Skin epidermis (tissue), 12 donors: Measurements from ENCODE around the gene SUN2.

Experiments
- H3K27ac ChIP-seq, 21 experiments: fragments of 200-600 bp; sonication (generic) in 11 of 21; one replicate each; pipeline ENCODE4 v1.5.0; 2020; ENCODE audit warnings: mild to moderate bottlenecking in 3 of 21, inconsistent platforms in 2 of 21, moderate library complexity in 2 of 21
- H3K4me3 ChIP-seq, 7 experiments: fragments of 200-600 bp; sonication (generic) in 2 of 7; one replicate each; pipeline ENCODE4 v1.5.0; 2020; ENCODE audit warnings: inconsistent platforms in 2 of 7, mild to moderate bottlenecking in 2 of 7, moderate library complexity in 1 of 7

Gene SUN2

GRCh38 chr22:38781033-38781432 lies 25.2 kb upstream of the SUN2 start:
- no peak overlapping the region for H3K27ac ChIP-seq
- H3K4me3 ChIP-seq = no peak overlapping the region

- no peak overlapping the region for H3K4me3 ChIP-seq
- no peak overlapping the region for H3K27ac ChIP-seq
Observed at GRCh38 chr22:38777087-38777671, 21.4 kb upstream of the SUN2 start.

- Histone ChIP-seq H3K27ac (peak overlapping the region in 1 of 21 experiments; percentile 58), H3K4me3 (no peak overlapping the region)
Observed at GRCh38 chr22:38776086-38776485, 20.3 kb upstream of the SUN2 start.

GRCh38 chr22:38775656-38776055 lies 19.9 kb upstream of the SUN2 start:
- H3K27ac ChIP-seq = peak overlapping the region in 3 of 21 experiments; percentile 43 to 60 (median 58)
- H3K4me3 ChIP-seq = no peak overlapping the region

GRCh38 chr22:38774496-38775166 lies 18.8 kb upstream of the SUN2 start:
- peak overlapping the region in 8 of 21 experiments; percentile 30 to 72 (median 42) for H3K27ac ChIP-seq
- no peak overlapping the region for H3K4me3 ChIP-seq

- no peak overlapping the region for H3K4me3 ChIP-seq
- no peak overlapping the region for H3K27ac ChIP-seq
Observed at GRCh38 chr22:38773363-38773946, 17.7 kb upstream of the SUN2 start.

- H3K4me3 ChIP-seq = no peak overlapping the region
- no peak overlapping the region for H3K27ac ChIP-seq
Observed at GRCh38 chr22:38772623-38772873, 16.8 kb upstream of the SUN2 start.

GRCh38 chr22:38770257-38770949 lies 14.6 kb upstream of the SUN2 start:
- no peak overlapping the region for H3K27ac ChIP-seq

GRCh38 chr22:38768036-38768435 lies 12.2 kb upstream of the SUN2 start:
- no peak overlapping the region for H3K4me3 ChIP-seq
- no peak overlapping the region for H3K27ac ChIP-seq

More at GRCh38 chr22:38770257-38770949, 14.6 kb upstream of the SUN2 start:
- no peak overlapping the region for H3K4me3 ChIP-seq

- no peak overlapping the region for H3K27ac ChIP-seq
- H3K4me3 ChIP-seq = no peak overlapping the region
Observed at GRCh38 chr22:38767313-38767712, 11.5 kb upstream of the SUN2 start.

GRCh38 chr22:38766076-38766777 lies 10.4 kb upstream of the SUN2 start:
- no peak overlapping the region for H3K4me3 ChIP-seq
- no peak overlapping the region for H3K27ac ChIP-seq

GRCh38 chr22:38762551-38762983 lies 6.8 kb upstream of the SUN2 start:
- no peak overlapping the region for H3K27ac ChIP-seq
- no peak overlapping the region for H3K4me3 ChIP-seq

GRCh38 chr22:38761202-38762162 lies 5.7 kb upstream of the SUN2 start:
- Histone ChIP-seq H3K4me3 (no peak overlapping the region), H3K27ac (no peak overlapping the region)

GRCh38 chr22:38760477-38761201 lies 4.8 kb upstream of the SUN2 start:
- Histone ChIP-seq H3K4me3 (no peak overlapping the region), H3K27ac (no peak overlapping the region)

- Histone ChIP-seq H3K4me3 (no peak overlapping the region), H3K27ac (peak overlapping the region in 3 of 21 experiments; percentile 2 to 68 (median 16))
Observed at GRCh38 chr22:38759005-38759404, 3.2 kb upstream of the SUN2 start.

GRCh38 chr22:38758276-38758945 lies 2.6 kb upstream of the SUN2 start:
- H3K4me3 ChIP-seq = no peak overlapping the region
- H3K27ac ChIP-seq = peak overlapping the region in 6 of 21 experiments; percentile 2 to 68 (median 19)

GRCh38 chr22:38757464-38757757 lies 1.6 kb upstream of the SUN2 start:
- H3K4me3 ChIP-seq = peak overlapping the region in 1 of 7 experiments; percentile 80

More at GRCh38 chr22:38757464-38757757, 1.6 kb upstream of the SUN2 start:
- peak overlapping the region in 7 of 21 experiments; percentile 81 to 97 (median 89) for H3K27ac ChIP-seq
